Left lung (tissue), 10 donors: ENCODE data around the gene CLEC18C. TPM values are rescaled to one million over a fixed set of nuclear protein-coding genes. Genes with fewer than 3 reads are reported as not detected.
A peak's percentile ranks its signal among the peaks of the same experiment; 100 is the strongest.

Experiments
- ATAC-seq: fragments of 200-7000 bp; cut with Tn5 transposase; one replicate; pipeline ENCODE4 v1.9.1; 2020; ENCODE audit warnings: moderate library complexity
- DNase-seq, 4 donors: peaks; one replicate each; pipeline ENCODE4 v3.0.0-alpha.2; 2013 to 2020
- H3K27ac ChIP-seq, 2 donors: fragments of 200-600 bp; sonication (generic) in 1 of 2; one replicate each; pipeline versions ENCODE4 v1.5.0 to v1.8.0; 2020 to 2021
- H3K27me3 ChIP-seq, 2 donors: fragments of 200-600 bp; sonication (generic) in 1 of 2; one replicate each; pipeline versions ENCODE4 v1.5.0 to v1.8.0; 2020 to 2021
- H3K36me3 ChIP-seq, 2 donors: fragments of 200-600 bp; sonication (generic) in 1 of 2; one replicate each; pipeline versions ENCODE4 v1.5.0 to v1.8.0; 2020 to 2021
- H3K4me1 ChIP-seq, 2 donors: fragments of 200-600 bp; one replicate each; pipeline ENCODE4 v1.8.0; 2021
- H3K4me3 ChIP-seq, 2 donors: fragments of 200-600 bp; sonication (generic) in 1 of 2; one replicate each; pipeline versions ENCODE4 v1.5.0 to v1.8.0; 2020 to 2021; ENCODE audit warnings: mild to moderate bottlenecking in 1 of 2
- H3K9me3 ChIP-seq, 2 donors: fragments of 200-600 bp; sonication (generic) in 1 of 2; one replicate each; pipeline versions ENCODE4 v1.5.0 to v1.8.0; 2020 to 2021
- CTCF ChIP-seq, 2 donors: fragments of 200-600 bp; sonication (generic) in 1 of 2; IDR thresholded peaks; one replicate each; pipeline versions ENCODE4 v1.5.0 to v1.8.0; 2021; ENCODE audit warnings: antibody characterized with exemption in 2 of 2
- intact Hi-C, 2 donors: fragments of 100-400 bp; cut with DNase I; formaldehyde crosslinking; loops; one replicate each; pipeline versions ENCODE4 v1.11.2 to v1.14.2; 2022
- polyA plus RNA-seq, 6 donors: library from polyadenylated mRNA; unstranded; fragments of 120-200 nt; gene quantifications; one replicate each; pipeline ENCODE4 v1.2.1, GENCODE V29; 2013; ENCODE audit not compliant: insufficient read length in 6 of 6
- total RNA-seq, 2 donors: library from RNA; stranded (reverse); fragmentation: NEBNext Ultra II Directional; extraction: Animal tissue kit (Norgen Biotek cat#: 25700); gene quantifications; one replicate each; pipeline ENCODE4 v1.2.1, GENCODE V29; 2021
- donor health status: DM: no; HTN: yes; CAD: no.
- donor health status: DM: no; HTN: no; CAD: no.

CLEC18C gene
- total and polyA plus RNA-seq, 8 donors: 0.13 to 0.66 (median 0.15) TPM; not detected in 3

GRCh38 chr16:70157105-70157476 lies 16.5 kb upstream of the CLEC18C start:
- H3K27me3 ChIP-seq: no peaks in the 10 kb centered on the region
- intact Hi-C loops: no loop called here
- H3K36me3 ChIP-seq: peaks cover 0 to 100% of the 10 kb centered on the region in 2 donors
- no peak for ATAC-seq
- no peak overlapping the region for H3K27ac ChIP-seq
- TF ChIP-seq CTCF (IDR thresholded peaks at IDR 0.05): no peak
- no peaks in the 10 kb centered on the region for H3K9me3 ChIP-seq
- H3K4me1 ChIP-seq: no peaks in the 10 kb centered on the region
- H3K4me3 ChIP-seq: no peak overlapping the region
- peak in 1 of 4 donors; percentile 68 for DNase-seq

GRCh38 chr16:70157477-70158260 lies 15.9 kb upstream of the CLEC18C start:
- DNase-seq (peak in 1 of 4 donors; percentile 45), ATAC-seq (no peak)
- Histone ChIP-seq H3K4me1 (no peaks in the 10 kb centered on the region), H3K9me3 (no peaks in the 10 kb centered on the region), H3K27ac (no peak overlapping the region), H3K4me3 (no peak overlapping the region), H3K36me3 (peaks cover 0 to 100% of the 10 kb centered on the region in 2 donors), H3K27me3 (no peaks in the 10 kb centered on the region)
- TF ChIP-seq CTCF (IDR thresholded peaks at IDR 0.05): no peak
- intact Hi-C loops: no loop called here

- Histone ChIP-seq H3K27me3 (no peaks in the 10 kb centered on the region), H3K4me1 (no peaks in the 10 kb centered on the region), H3K36me3 (peaks cover 0 to 95% of the 10 kb centered on the region in 2 donors), H3K4me3 (no peak overlapping the region), H3K9me3 (no peaks in the 10 kb centered on the region), H3K27ac (no peak overlapping the region)
- peak in 1 of 4 donors; percentile 25 for DNase-seq
- ATAC-seq: no peak
- no peak for TF ChIP-seq CTCF (IDR thresholded peaks at IDR 0.05)
- intact Hi-C loops: no loop called here
Measured at GRCh38 chr16:70158261-70158939, 15.2 kb upstream of the CLEC18C start.

DNA sequence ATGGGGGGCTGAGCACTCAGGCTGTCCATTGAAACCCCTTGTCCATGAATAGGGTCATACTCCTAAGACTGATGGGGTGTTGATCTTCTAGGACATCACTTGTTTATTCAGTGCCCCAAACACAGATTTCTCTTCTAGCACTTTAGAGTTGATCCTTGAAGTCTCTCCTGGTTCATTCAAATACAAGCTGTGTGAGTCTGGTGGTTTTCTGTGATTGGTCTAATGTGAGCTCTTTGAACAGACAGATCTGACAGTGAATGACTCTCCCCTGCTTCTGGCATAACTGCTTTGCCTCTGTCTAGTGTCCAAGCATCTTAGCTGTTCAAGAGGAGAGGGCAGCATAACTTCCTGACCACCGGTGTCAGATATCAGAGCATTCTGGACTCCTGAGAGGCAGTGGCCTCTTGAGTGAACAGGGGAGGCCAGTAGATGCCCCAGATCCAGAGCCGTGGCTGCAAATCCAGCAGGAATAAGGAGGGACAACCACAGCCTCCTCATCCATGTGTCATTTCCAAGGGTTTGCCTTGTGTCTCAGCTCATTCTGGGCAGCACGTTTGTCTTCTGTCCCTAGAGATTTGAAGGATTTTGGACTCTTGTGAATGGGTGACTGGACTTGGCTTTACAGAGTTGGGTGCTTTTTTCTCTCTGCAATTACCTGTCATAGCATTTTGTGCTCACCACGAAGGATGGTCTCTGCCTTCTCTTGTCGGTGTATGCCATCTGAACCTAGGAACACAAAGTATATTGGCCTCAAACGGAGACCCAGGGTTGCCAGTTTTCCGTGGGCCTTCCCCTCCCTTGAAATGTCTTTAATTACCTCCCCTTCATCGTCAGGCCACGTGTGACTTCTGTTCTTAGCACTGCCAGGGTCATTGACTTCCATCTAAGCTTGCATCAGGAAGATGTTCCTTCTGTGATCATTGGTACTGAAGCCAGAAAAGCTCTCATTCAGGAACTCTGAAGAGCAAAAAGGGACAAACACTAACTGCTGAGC lies 13.9 kb upstream of the CLEC18C start:
- no peaks in the 10 kb centered on the region for H3K9me3 ChIP-seq
- H3K27ac ChIP-seq: no peak overlapping the region
- H3K36me3 ChIP-seq: peaks cover 0 to 83% of the 10 kb centered on the region in 2 donors
- no peak for ATAC-seq
- H3K4me3 ChIP-seq: no peak overlapping the region
- DNase-seq: peak in 1 of 4 donors; percentile 44
- no peak for TF ChIP-seq CTCF (IDR thresholded peaks at IDR 0.05)
- intact Hi-C loops: no loop called here
- H3K4me1 ChIP-seq: no peaks in the 10 kb centered on the region
- no peaks in the 10 kb centered on the region for H3K27me3 ChIP-seq
